Measurements from ENCODE around the gene C2CD2. TPM values are rescaled to one million over a fixed set of nuclear protein-coding genes. Genes with fewer than 3 reads are reported as not detected.

C2CD2 gene
- total RNA-seq, 5 donors from 2014 or later (not counting 1 experiment from before 2014, with no cell fraction given): 7.7 to 15.0 (median 9.5) TPM

GRCh38 chr21:41865002-41865777 is 88.6 kb downstream of the C2CD2 start:
- WGBS (ENCODE audit: insufficient coverage): 65% methylated on average over 13 of the region's 15 CpGs
- Mint-ChIP-seq H3K36me3 (peaks cover 3% of the 10 kb centered on the region), H3K4me3 (no peak overlapping the region), H3K9me3 (no peaks in the 10 kb centered on the region), H3K4me1 (peaks cover 18 to 29% (median 24%) of the 10 kb centered on the region in 3 donors), H3K27ac (no peak overlapping the region), H3K27me3 (no peaks in the 10 kb centered on the region)
- CTCF ChIA-PET: interaction anchor here in 1 of 2 donors (0.6 to 1.0 kb wide), 2 partner anchors 9 to 244 kb away, joined by 4 read pairs; no protein-coding TSS in a partner anchor
- Histone ChIP-seq H3K9me3 (no peaks in the 10 kb centered on the region), H3K36me3 (ENCODE audit: control insufficient read depth in 2 of 2, extremely low read depth in 1 of 2, insufficient read depth in 1 of 2, low read length in 1 of 2) (peaks cover 0 to 2% of the 10 kb centered on the region in 2 donors), H3K4me1 (ENCODE audit: control insufficient read depth in 1 of 2, extremely low read depth in 1 of 2, insufficient read depth in 2 of 2, low read length in 2 of 2) (no peaks in the 10 kb centered on the region), H3K27me3 (replicated peaks in 1 of 2; ENCODE audit: control insufficient read depth in 2 of 2, extremely low read depth in 1 of 2, insufficient read depth in 2 of 2, low read length in 1 of 2) (no peaks in the 10 kb centered on the region), H3K4me3 (ENCODE audit: control insufficient read depth in 1 of 2, extremely low read depth in 1 of 2, low read length in 1 of 2) (no peak overlapping the region), H3K27ac (ENCODE audit: low read length) (no peak overlapping the region)
- ATAC-seq (replicated peaks in 1 of 4) (no peak), DNase-seq (no peak)
- POLR2A ChIA-PET: interaction anchor here (0.5 to 0.7 kb wide), 2 partner anchors 40 to 79 kb away, joined by 3 to 4 read pairs; no protein-coding TSS in a partner anchor

- no peak overlapping the region for H3K4me3 ChIP-seq (ENCODE audit: control insufficient read depth in 1 of 2, extremely low read depth in 1 of 2, low read length in 1 of 2)
- H3K27me3 ChIP-seq (replicated peaks in 1 of 2; ENCODE audit: control insufficient read depth in 2 of 2, extremely low read depth in 1 of 2, insufficient read depth in 2 of 2, low read length in 1 of 2): no peaks in the 10 kb centered on the region
- H3K36me3 ChIP-seq (ENCODE audit: control insufficient read depth in 2 of 2, extremely low read depth in 1 of 2, insufficient read depth in 1 of 2, low read length in 1 of 2): peaks cover 2% of the 10 kb centered on the region in 2 donors
- ChIA-PET CTCF (interaction anchor here in 1 of 2 donors (1.0 kb wide), 1 partner anchor 8 kb away, joined by 4 read pairs; no protein-coding TSS in a partner anchor), POLR2A (interaction anchor here in 1 of 2 donors (0.5 kb wide), 1 partner anchor 78 kb away, joined by 4 read pairs; no protein-coding TSS in a partner anchor)
- no peaks in the 10 kb centered on the region for H3K9me3 ChIP-seq
- H3K4me1 Mint-ChIP-seq: peaks cover 18 to 29% (median 20%) of the 10 kb centered on the region in 3 donors
- 94% methylated on average over 9 of the region's 10 CpGs for WGBS (ENCODE audit: insufficient coverage)
- H3K27me3 Mint-ChIP-seq: no peaks in the 10 kb centered on the region
- H3K4me1 ChIP-seq (ENCODE audit: control insufficient read depth in 1 of 2, extremely low read depth in 1 of 2, insufficient read depth in 2 of 2, low read length in 2 of 2): no peaks in the 10 kb centered on the region
- ATAC-seq (replicated peaks in 1 of 4) (no peak), DNase-seq (no peak)
- H3K9me3 Mint-ChIP-seq: no peaks in the 10 kb centered on the region
- H3K27ac Mint-ChIP-seq: no peak overlapping the region
- H3K4me3 Mint-ChIP-seq: no peak overlapping the region
- no peaks in the 10 kb centered on the region for H3K36me3 Mint-ChIP-seq
- no peak overlapping the region for H3K27ac ChIP-seq (ENCODE audit: low read length)
These were observed 89.4 kb downstream of the C2CD2 start for GRCh38 chr21:41864311-41865001.

DNA sequence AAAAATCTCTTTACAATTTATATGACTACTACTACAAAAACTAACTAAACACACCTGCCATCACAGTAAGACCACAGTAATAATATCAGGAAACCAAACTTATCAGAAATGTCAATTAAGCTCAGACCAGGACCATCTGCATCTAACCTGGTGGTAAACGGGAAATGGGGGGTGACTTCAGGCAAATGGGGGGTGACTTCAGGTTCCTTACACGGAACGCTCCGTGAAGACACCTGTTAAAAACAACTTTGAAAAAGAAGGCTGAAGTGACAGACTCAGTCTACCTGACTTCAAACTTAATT is 90.4 kb downstream of the C2CD2 start:
- ATAC-seq (replicated peaks in 1 of 4) (no peak), DNase-seq (no peak)
- Histone ChIP-seq H3K4me3 (ENCODE audit: control insufficient read depth in 1 of 2, extremely low read depth in 1 of 2, low read length in 1 of 2) (no peak overlapping the region), H3K36me3 (ENCODE audit: control insufficient read depth in 2 of 2, extremely low read depth in 1 of 2, insufficient read depth in 1 of 2, low read length in 1 of 2) (peaks cover 2 to 10% of the 10 kb centered on the region in 2 donors), H3K27me3 (replicated peaks in 1 of 2; ENCODE audit: control insufficient read depth in 2 of 2, extremely low read depth in 1 of 2, insufficient read depth in 2 of 2, low read length in 1 of 2) (no peaks in the 10 kb centered on the region), H3K4me1 (ENCODE audit: control insufficient read depth in 1 of 2, extremely low read depth in 1 of 2, insufficient read depth in 2 of 2, low read length in 2 of 2) (no peaks in the 10 kb centered on the region), H3K27ac (ENCODE audit: low read length) (no peak overlapping the region), H3K9me3 (no peaks in the 10 kb centered on the region)
- no peak overlapping the region for H3K4me3 Mint-ChIP-seq
- H3K27me3 Mint-ChIP-seq: no peaks in the 10 kb centered on the region
- no peaks in the 10 kb centered on the region for H3K9me3 Mint-ChIP-seq
- POLR2A ChIA-PET: interaction anchor here in 1 of 2 donors (0.6 kb wide), 1 partner anchor 750 kb away, joined by 3 read pairs; no protein-coding TSS in a partner anchor
- CTCF ChIA-PET: no interaction called here
- WGBS (ENCODE audit: insufficient coverage): no CpG with 5 or more reads among the region's 4 CpGs
- H3K4me1 Mint-ChIP-seq: peaks cover 18 to 26% (median 20%) of the 10 kb centered on the region in 3 donors
- H3K27ac Mint-ChIP-seq: no peak overlapping the region
- H3K36me3 Mint-ChIP-seq: peaks cover 2% of the 10 kb centered on the region

DNA sequence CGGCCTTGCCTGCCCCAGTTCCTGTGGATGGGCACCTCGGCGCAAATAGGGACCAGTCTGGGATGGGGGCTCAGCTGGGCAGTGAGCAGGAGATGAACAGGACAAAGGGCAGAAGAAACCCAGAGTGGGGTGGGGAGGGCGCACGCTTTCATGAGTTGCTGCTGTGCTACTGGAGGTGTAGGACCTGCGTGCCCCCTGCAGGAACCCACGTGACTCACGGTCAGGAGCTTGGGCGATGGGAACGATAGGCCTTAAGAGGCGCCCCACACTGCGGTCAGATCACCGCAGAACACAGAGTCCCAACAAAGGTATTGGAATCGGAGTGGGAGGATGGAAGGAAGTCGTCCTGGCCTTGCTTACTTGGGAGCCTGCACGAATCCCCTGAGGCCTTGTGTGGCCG is 91.8 kb downstream of the C2CD2 start:
- H3K27ac ChIP-seq (ENCODE audit: low read length): no peak overlapping the region

GRCh38 chr21:41861255-41861654 is 92.6 kb downstream of the C2CD2 start:
- DNase-seq (no peak), ATAC-seq (replicated peaks in 1 of 4) (no peak)
- Mint-ChIP-seq H3K9me3 (no peaks in the 10 kb centered on the region), H3K27me3 (no peaks in the 10 kb centered on the region), H3K36me3 (peaks cover 16% of the 10 kb centered on the region), H3K4me1 (peaks cover 17 to 22% (median 20%) of the 10 kb centered on the region in 3 donors), H3K27ac (no peak overlapping the region), H3K4me3 (no peak overlapping the region)
- POLR2A ChIA-PET: no interaction called here
- Histone ChIP-seq H3K27me3 (replicated peaks in 1 of 2; ENCODE audit: control insufficient read depth in 2 of 2, extremely low read depth in 1 of 2, insufficient read depth in 2 of 2, low read length in 1 of 2) (no peaks in the 10 kb centered on the region), H3K36me3 (ENCODE audit: control insufficient read depth in 2 of 2, extremely low read depth in 1 of 2, insufficient read depth in 1 of 2, low read length in 1 of 2) (peaks cover 12 to 24% of the 10 kb centered on the region in 2 donors), H3K4me3 (ENCODE audit: control insufficient read depth in 1 of 2, extremely low read depth in 1 of 2, low read length in 1 of 2) (no peak overlapping the region), H3K27ac (ENCODE audit: low read length) (no peak overlapping the region), H3K9me3 (no peaks in the 10 kb centered on the region), H3K4me1 (ENCODE audit: control insufficient read depth in 1 of 2, extremely low read depth in 1 of 2, insufficient read depth in 2 of 2, low read length in 2 of 2) (no peaks in the 10 kb centered on the region)
- CTCF ChIA-PET: no interaction called here
- WGBS (ENCODE audit: insufficient coverage): no CpG with 5 or more reads among the region's 4 CpGs

More for the DNA sequence above, 91.8 kb downstream of the C2CD2 start:
- DNase-seq: no peak
- H3K27me3 ChIP-seq (replicated peaks in 1 of 2; ENCODE audit: control insufficient read depth in 2 of 2, extremely low read depth in 1 of 2, insufficient read depth in 2 of 2, low read length in 1 of 2): no peaks in the 10 kb centered on the region
- Mint-ChIP-seq H3K27ac (no peak overlapping the region), H3K4me1 (peaks cover 17 to 22% (median 20%) of the 10 kb centered on the region in 3 donors), H3K9me3 (no peaks in the 10 kb centered on the region), H3K4me3 (no peak overlapping the region), H3K27me3 (no peaks in the 10 kb centered on the region), H3K36me3 (peaks cover 11% of the 10 kb centered on the region)
- 97% methylated on average over 13 of the region's 17 CpGs for WGBS (ENCODE audit: insufficient coverage)
- no peaks in the 10 kb centered on the region for H3K9me3 ChIP-seq
- H3K36me3 ChIP-seq (ENCODE audit: control insufficient read depth in 2 of 2, extremely low read depth in 1 of 2, insufficient read depth in 1 of 2, low read length in 1 of 2): peaks cover 5 to 19% of the 10 kb centered on the region in 2 donors
- H3K4me1 ChIP-seq (ENCODE audit: control insufficient read depth in 1 of 2, extremely low read depth in 1 of 2, insufficient read depth in 2 of 2, low read length in 2 of 2): no peaks in the 10 kb centered on the region
- ATAC-seq (replicated peaks in 1 of 4): no peak
- ChIA-PET CTCF (no interaction called here), POLR2A (no interaction called here)
- H3K4me3 ChIP-seq (ENCODE audit: control insufficient read depth in 1 of 2, extremely low read depth in 1 of 2, low read length in 1 of 2): no peak overlapping the region

GRCh38 chr21:41859297-41859980 is 94.4 kb downstream of the C2CD2 start:
- Histone ChIP-seq H3K27ac (ENCODE audit: low read length) (no peak overlapping the region), H3K4me3 (ENCODE audit: control insufficient read depth in 1 of 2, extremely low read depth in 1 of 2, low read length in 1 of 2) (no peak overlapping the region), H3K27me3 (replicated peaks in 1 of 2; ENCODE audit: control insufficient read depth in 2 of 2, extremely low read depth in 1 of 2, insufficient read depth in 2 of 2, low read length in 1 of 2) (no peaks in the 10 kb centered on the region), H3K4me1 (ENCODE audit: control insufficient read depth in 1 of 2, extremely low read depth in 1 of 2, insufficient read depth in 2 of 2, low read length in 2 of 2) (no peaks in the 10 kb centered on the region), H3K9me3 (no peaks in the 10 kb centered on the region), H3K36me3 (ENCODE audit: control insufficient read depth in 2 of 2, extremely low read depth in 1 of 2, insufficient read depth in 1 of 2, low read length in 1 of 2) (peaks cover 17 to 36% of the 10 kb centered on the region in 2 donors)
- DNase-seq (no peak), ATAC-seq (replicated peaks in 1 of 4) (no peak)
- H3K4me3 Mint-ChIP-seq: no peak overlapping the region
- H3K27ac Mint-ChIP-seq: no peak overlapping the region
- peaks cover 2 to 9% (median 7%) of the 10 kb centered on the region in 3 donors for H3K4me1 Mint-ChIP-seq
- ChIA-PET CTCF (interaction anchor here in 1 of 2 donors (0.5 kb wide), 1 partner anchor 175 kb away, joined by 5 read pairs; no protein-coding TSS in a partner anchor), POLR2A (no interaction called here)
- H3K9me3 Mint-ChIP-seq: no peaks in the 10 kb centered on the region
- no peaks in the 10 kb centered on the region for H3K27me3 Mint-ChIP-seq
- H3K36me3 Mint-ChIP-seq: peaks cover 23% of the 10 kb centered on the region
- 93% methylated on average over 21 of the region's 23 CpGs for WGBS (ENCODE audit: insufficient coverage)

Data from T-cell (primary cell).